Measurements from ENCODE around the gene UBQLN4.

GRCh38 chr1:156006666-156007376, 46.8 kb downstream of the UBQLN4 start:
- TF ChIP-seq, protein P1, sequence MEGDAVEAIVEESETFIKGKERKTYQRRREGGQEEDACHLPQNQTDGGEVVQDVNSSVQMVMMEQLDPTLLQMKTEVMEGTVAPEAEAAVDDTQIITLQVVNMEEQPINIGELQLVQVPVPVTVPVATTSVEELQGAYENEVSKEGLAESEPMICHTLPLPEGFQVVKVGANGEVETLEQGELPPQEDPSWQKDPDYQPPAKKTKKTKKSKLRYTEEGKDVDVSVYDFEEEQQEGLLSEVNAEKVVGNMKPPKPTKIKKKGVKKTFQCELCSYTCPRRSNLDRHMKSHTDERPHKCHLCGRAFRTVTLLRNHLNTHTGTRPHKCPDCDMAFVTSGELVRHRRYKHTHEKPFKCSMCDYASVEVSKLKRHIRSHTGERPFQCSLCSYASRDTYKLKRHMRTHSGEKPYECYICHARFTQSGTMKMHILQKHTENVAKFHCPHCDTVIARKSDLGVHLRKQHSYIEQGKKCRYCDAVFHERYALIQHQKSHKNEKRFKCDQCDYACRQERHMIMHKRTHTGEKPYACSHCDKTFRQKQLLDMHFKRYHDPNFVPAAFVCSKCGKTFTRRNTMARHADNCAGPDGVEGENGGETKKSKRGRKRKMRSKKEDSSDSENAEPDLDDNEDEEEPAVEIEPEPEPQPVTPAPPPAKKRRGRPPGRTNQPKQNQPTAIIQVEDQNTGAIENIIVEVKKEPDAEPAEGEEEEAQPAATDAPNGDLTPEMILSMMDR (IDR thresholded peaks at IDR 0.05) = no peak
- TF ChIP-seq POLR2A (IDR thresholded peaks at IDR 0.05) = no peak
